Spleen (tissue), 11 donors: ENCODE data around the gene SEC11C. TPM values are rescaled to one million over a fixed set of nuclear protein-coding genes. Genes with fewer than 3 reads are reported as not detected.

ENCODE experiments used
- DNase-seq: peaks from one replicate; pipeline ENCODE4 v3.0.0-alpha.2; 2020
- H3K27ac ChIP-seq, 8 donors: fragments of 200-600 bp; sonication (generic) in 7 of 8; 1 replicate in 4 of 8; 2 replicates in 4 of 8; pipeline versions ENCODE4 v1.5.0 to v1.8.0; 2016 to 2021; ENCODE audit warnings: inconsistent platforms in 4 of 8, mild to moderate bottlenecking in 4 of 8, moderate library complexity in 1 of 8
- H3K27me3 ChIP-seq, 7 donors: fragments of 200-600 bp; sonication (generic) in 6 of 7; replicated peaks in 1 of 7; 1 replicate in 4 of 7; 2 replicates in 3 of 7; pipeline versions ENCODE4 v1.5.0 to v1.8.0; 2016 to 2021; ENCODE audit warnings: inconsistent platforms in 3 of 7, mild to moderate bottlenecking in 1 of 7
- H3K36me3 ChIP-seq, 6 donors: fragments of 200-600 bp; sonication (generic) in 5 of 6; 1 replicate in 4 of 6; 2 replicates in 2 of 6; pipeline versions ENCODE4 v1.5.0 to v1.8.0; 2016 to 2021; ENCODE audit warnings: inconsistent platforms in 2 of 6
- H3K4me1 ChIP-seq, 6 donors: fragments of 200-600 bp; sonication (generic) in 5 of 6; 1 replicate in 3 of 6; 2 replicates in 3 of 6; pipeline versions ENCODE4 v1.5.0 to v1.8.0; 2016 to 2021; ENCODE audit warnings: inconsistent platforms in 3 of 6
- H3K4me3 ChIP-seq, 8 donors: fragments of 200-600 bp; sonication (generic) in 7 of 8; 1 replicate in 4 of 8; 2 replicates in 4 of 8; pipeline versions ENCODE4 v1.5.0 to v1.8.0; 2016 to 2021; ENCODE audit warnings: inconsistent platforms in 4 of 8, mild to moderate bottlenecking in 4 of 8, moderate library complexity in 2 of 8
- H3K9me3 ChIP-seq, 8 donors: fragments of 200-600 bp; sonication (generic) in 7 of 8; 1 replicate in 4 of 8; 2 replicates in 4 of 8; pipeline versions ENCODE4 v1.5.0 to v1.8.0; 2016 to 2021; ENCODE audit warnings: inconsistent platforms in 4 of 8
- CTCF ChIP-seq, 11 experiments: fragments of 200-600 bp in 7 of 11; fragments of 450-650 bp in 4 of 11; sonication (generic) in 4 of 11; IDR thresholded peaks in 8 of 11; conservative IDR thresholded peaks in 3 of 11; 1 replicate in 7 of 11; 2 replicates in 4 of 11; pipeline versions ENCODE4 v1.4.0 to v1.8.0; 2016 to 2021; ENCODE audit warnings: antibody characterized with exemption in 11 of 11, inconsistent platforms in 4 of 11, mild to moderate bottlenecking in 1 of 11
- POLR2A ChIP-seq, 3 donors: fragments of 450-650 bp; IDR thresholded peaks; one replicate each; pipeline ENCODE4 v1.5.1; 2017; ENCODE audit warnings: antibody characterized with exemption in 3 of 3, mild to moderate bottlenecking in 1 of 3
- POLR2AphosphoS5 ChIP-seq, 3 donors: sonication (generic); formaldehyde crosslinking; IDR thresholded peaks; one replicate each; pipeline ENCODE4 v1.5.1; 2017; ENCODE audit warnings: antibody characterized with exemption in 3 of 3
- WGBS, 5 donors: extraction: QIAGEN DNeasy Blood & Tissue Kit in 3 of 5; methylation state at CpG; one replicate each; pipeline versions ENCODE4 v1.1.5 to v1.1.7; 2013 to 2018; 5-methylcytosine and 5-hydroxymethylcytosine counted together
- intact Hi-C: fragments of 100-400 bp; cut with DNase I; formaldehyde crosslinking; loops from one replicate; pipeline ENCODE4 v1.15.0; 2023; ENCODE audit warnings: low total_unique reads
- polyA plus RNA-seq, 3 donors: library from polyadenylated mRNA; stranded (reverse); fragments of 200-250 nt; gene quantifications; one replicate each; pipeline ENCODE4 v1.2.1, GENCODE V29; 2013
- total RNA-seq, 7 donors: library from RNA; depleted of rRNA in 3 of 7; stranded (reverse); fragments of >200 nt in 3 of 7; fragmentation: NEBNext Ultra II Directional in 4 of 7; extraction: Animal tissue kit (Norgen Biotek cat#: 25700) in 4 of 7; gene quantifications; one replicate each; pipeline versions ENCODE4 v1.1.0 to v1.2.1, GENCODE V29; 2016 to 2021
- donor health status: healthy with polysubstance abuse.
- donor health status: DM: no; HTN: no; CAD: no; lungs with moderate emphysema.
- donor health status: DM: no; HTN: no; CAD: no.
- donor health status: Bipolar disorder and iron deficiency.
- donor health status: healthy.
- donor health status: DM: no; HTN: no; CAD: no.
- donor health status: DM: yes; HTN: yes; CAD: no.

Gene SEC11C
- total and polyA plus RNA-seq, 10 donors: 36.7 to 117 (median 63.1) TPM

GRCh38 chr18:59202258-59202820 is 62.7 kb downstream of the SEC11C start:
- Histone ChIP-seq H3K9me3 (no peaks in the 10 kb centered on the region), H3K4me1 (no peaks in the 10 kb centered on the region), H3K27me3 (peaks cover 0 to 8% (median 0%) of the 10 kb centered on the region in 7 donors), H3K27ac (no peak overlapping the region), H3K36me3 (no peaks in the 10 kb centered on the region), H3K4me3 (no peak overlapping the region)
- intact Hi-C loops: no loop called here
- TF ChIP-seq POLR2AphosphoS5 (IDR thresholded peaks at IDR 0.05) (no peak), POLR2A (IDR thresholded peaks at IDR 0.05) (no peak), CTCF (IDR thresholded peaks at IDR 0.05 in 8 of 11, conservative IDR thresholded peaks at IDR 0.05 in 3 of 11) (no peak)
- DNase-seq: no peak

- TF ChIP-seq POLR2A (IDR thresholded peaks at IDR 0.05): no peak
- TF ChIP-seq POLR2AphosphoS5 (IDR thresholded peaks at IDR 0.05): no peak
- no peak for TF ChIP-seq CTCF (IDR thresholded peaks at IDR 0.05 in 8 of 11, conservative IDR thresholded peaks at IDR 0.05 in 3 of 11)
- peaks cover 0 to 7% (median 0%) of the 10 kb centered on the region in 7 donors for H3K27me3 ChIP-seq
- H3K9me3 ChIP-seq: no peaks in the 10 kb centered on the region
- DNase-seq: no peak
- intact Hi-C loops: no loop called here
- no peak overlapping the region for H3K27ac ChIP-seq
- no peaks in the 10 kb centered on the region for H3K4me1 ChIP-seq
- no peak overlapping the region for H3K4me3 ChIP-seq
- 56 to 71% (median 60%) methylated on average over 6 of the region's 6 CpGs for WGBS, 5 donors
- H3K36me3 ChIP-seq: no peaks in the 10 kb centered on the region
Measured at GRCh38 chr18:59207506-59207905, 67.8 kb downstream of the SEC11C start.

Other genes with a start within 250 kb of the SEC11C start
- gene GRP, start 80.3 kb downstream of the SEC11C start, total RNA-seq: not detected
- not detected for gene GRP, start 80.3 kb downstream of the SEC11C start, polyA plus RNA-seq
- not detected for gene RAX, start 133.6 kb downstream of the SEC11C start, total RNA-seq
- gene RAX, start 133.6 kb downstream of the SEC11C start, polyA plus RNA-seq: under 1 TPM in 1 of 3 donors, not detected in 2; 0.03 TPM
- gene CPLX4, start 178.8 kb downstream of the SEC11C start, total RNA-seq: not detected
- under 1 TPM in 1 of 3 donors, not detected in 2; 0.04 TPM for gene CPLX4, start 178.8 kb downstream of the SEC11C start, polyA plus RNA-seq
- 10 to 100 TPM; 52.5 to 97.9 (median 55.2) TPM for gene LMAN1, start 219.4 kb downstream of the SEC11C start, total RNA-seq
- 10 to 100 TPM; 10.0 to 11.3 (median 10.8) TPM for gene LMAN1, start 219.4 kb downstream of the SEC11C start, polyA plus RNA-seq